Measurements from ENCODE around the gene WDR33.
"Not testable (repeated sequence)": the region's sequence is repeated elsewhere in the genome, so short reads cannot be mapped to it uniquely, and the experiment has no call there.

Gene WDR33

GRCh38 chr2:127810619-127811396 is at the start of gene WDR33:
Gene WDR33 (minus strand): TSS chr2:127811171. CDS start chr2:127770981, 40,190 bp downstream.
- peak; percentile 92 for DNase-seq (ENCODE audit: low read depth)

DNA sequence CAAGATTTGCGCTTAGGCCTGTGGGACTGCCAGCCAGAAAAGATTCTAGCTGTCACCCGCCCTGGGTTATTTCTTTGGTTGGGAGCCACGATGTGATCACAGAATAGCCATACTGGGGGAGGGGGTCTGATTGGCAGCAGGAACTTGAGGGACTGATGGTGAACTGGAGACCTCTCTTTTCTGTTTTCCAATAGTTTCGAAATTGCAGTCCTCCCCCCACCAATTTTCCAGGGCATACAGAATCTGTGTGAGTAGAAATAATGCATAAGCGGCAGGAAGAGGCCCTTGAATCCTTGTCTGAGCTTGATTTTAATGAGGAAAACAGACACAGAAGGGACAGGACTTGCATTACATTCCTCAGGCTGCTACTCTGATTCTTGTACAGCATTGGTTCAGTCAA is 49.2 kb upstream of the WDR33 start:
- DNase-seq (ENCODE audit: low read depth): no peak

- peak; percentile 43 for DNase-seq (ENCODE audit: low read depth)
Measured at GRCh38 chr2:127859712-127860085, 48.7 kb upstream of the WDR33 start.

DNA sequence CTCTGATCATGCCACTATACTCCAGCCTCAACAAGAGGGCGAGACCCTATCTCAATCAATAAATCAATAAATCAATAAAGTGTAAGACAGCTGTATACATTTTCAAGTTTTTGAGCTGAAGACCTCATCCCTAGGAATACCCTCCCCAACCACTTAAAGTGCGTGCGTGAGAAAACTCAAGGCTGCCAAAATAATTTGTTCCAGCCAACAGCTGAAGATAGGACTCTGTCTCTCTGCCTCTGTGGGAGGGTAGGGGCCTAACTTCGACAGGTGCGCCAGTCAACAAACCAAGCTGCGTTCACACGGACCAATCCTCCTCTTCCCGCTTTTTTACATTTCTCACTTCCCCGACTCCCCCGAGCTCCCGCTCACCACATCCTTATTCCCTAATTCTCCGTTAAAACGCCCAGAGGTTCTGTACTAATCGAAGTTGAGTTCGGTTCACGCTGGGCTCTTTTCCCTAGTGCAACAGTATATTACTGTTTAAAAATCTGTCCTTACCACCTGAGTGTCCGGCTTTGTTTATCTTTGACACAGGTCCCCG is 46.4 kb upstream of the WDR33 start:
- no peak for DNase-seq (ENCODE audit: low read depth)

- no peak for DNase-seq (ENCODE audit: low read depth)
Measured at GRCh38 chr2:127853671-127854070, 42.7 kb upstream of the WDR33 start.

GRCh38 chr2:127852388-127852787 is 41.4 kb upstream of the WDR33 start:
- DNase-seq (ENCODE audit: low read depth): no peak

GRCh38 chr2:127847931-127848330 is 37.0 kb upstream of the WDR33 start:
- no peak for DNase-seq (ENCODE audit: low read depth)

- DNase-seq (ENCODE audit: low read depth): no peak
Measured at GRCh38 chr2:127844973-127845372, 34.0 kb upstream of the WDR33 start.

- no peak for DNase-seq (ENCODE audit: low read depth)
Measured at GRCh38 chr2:127843677-127844076, 32.7 kb upstream of the WDR33 start.

- DNase-seq (ENCODE audit: low read depth): no peak
Measured at GRCh38 chr2:127841466-127842178, 30.7 kb upstream of the WDR33 start.

- no peak for DNase-seq (ENCODE audit: low read depth)
Measured at GRCh38 chr2:127840893-127841292, 29.9 kb upstream of the WDR33 start.

GRCh38 chr2:127834951-127835350 is 24.0 kb upstream of the WDR33 start:
- DNase-seq (ENCODE audit: low read depth): no peak

GRCh38 chr2:127829845-127830246 is 18.9 kb upstream of the WDR33 start:
- peak; percentile 51 for DNase-seq (ENCODE audit: low read depth)

GRCh38 chr2:127826708-127827107 is 15.7 kb upstream of the WDR33 start:
- DNase-seq (ENCODE audit: low read depth): not testable (repeated sequence)

GRCh38 chr2:127826047-127826446 is 15.1 kb upstream of the WDR33 start:
- no peak for DNase-seq (ENCODE audit: low read depth)

DNA sequence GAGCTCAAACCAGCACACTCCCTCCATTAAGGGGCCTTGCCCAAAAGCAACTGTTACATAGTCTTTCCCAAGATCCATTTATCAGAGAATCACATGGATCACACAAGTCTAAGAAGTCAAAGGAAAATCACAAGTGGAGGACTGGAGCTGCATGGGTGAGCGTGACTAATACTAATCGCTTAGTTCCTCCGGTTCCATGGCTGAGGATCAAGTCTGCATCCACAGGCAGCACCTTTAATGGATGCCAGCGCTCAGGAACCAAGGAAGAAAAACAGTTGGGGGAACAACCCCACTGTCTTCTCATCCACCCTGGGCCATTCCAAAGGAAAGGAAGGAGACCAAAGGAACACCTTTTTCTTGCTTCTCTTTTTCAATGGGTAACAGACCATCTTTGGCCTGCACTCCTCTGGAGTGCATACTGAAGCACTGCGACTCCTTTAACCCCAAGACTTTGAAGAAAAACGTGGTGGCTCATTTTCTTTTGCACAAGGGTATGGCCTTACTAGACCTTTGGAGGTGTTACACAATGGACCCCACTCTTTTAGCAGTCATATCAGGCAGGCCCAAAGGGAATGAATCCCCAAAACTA is 9.2 kb upstream of the WDR33 start:
- DNase-seq (ENCODE audit: low read depth): no peak

DNA sequence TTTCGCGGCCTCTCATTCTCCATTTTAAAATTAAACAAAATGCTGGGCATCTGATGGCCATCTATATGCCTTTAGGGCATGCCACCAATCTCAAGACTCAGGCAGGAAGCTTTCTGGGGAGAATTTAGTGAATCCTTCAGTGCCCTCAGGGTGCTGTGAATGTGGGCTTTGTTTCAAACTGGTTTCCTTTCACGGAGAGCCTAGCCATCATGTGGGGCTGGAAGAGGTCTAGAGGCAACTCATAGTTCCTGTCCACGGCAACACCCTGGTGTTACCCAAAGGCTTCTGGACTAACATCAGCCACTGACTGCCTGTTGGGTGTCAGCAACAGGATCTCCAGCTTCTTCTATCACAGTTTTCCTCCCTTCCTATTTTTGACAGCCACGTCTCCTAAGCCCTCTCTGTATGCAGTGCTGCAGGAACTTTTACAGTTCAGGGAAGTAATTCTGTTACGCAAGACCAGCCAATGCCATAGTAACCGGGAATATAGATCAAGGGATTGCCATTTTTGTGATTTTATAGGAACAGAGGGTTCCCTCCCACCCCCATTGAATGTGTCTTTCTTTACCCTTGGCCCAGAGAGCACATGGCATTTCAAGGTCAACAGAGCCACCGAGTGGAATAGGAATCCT is 7.9 kb upstream of the WDR33 start:
- no peak for DNase-seq (ENCODE audit: low read depth)

- DNase-seq (ENCODE audit: low read depth): no peak
Measured at GRCh38 chr2:127818241-127818640, 7.3 kb upstream of the WDR33 start.

GRCh38 chr2:127814677-127815076 is 3.7 kb upstream of the WDR33 start:
- no peak for DNase-seq (ENCODE audit: low read depth)

- DNase-seq (ENCODE audit: low read depth): not testable (repeated sequence)
Measured at GRCh38 chr2:127812441-127812840, 1.5 kb upstream of the WDR33 start.

- DNase-seq (ENCODE audit: low read depth): no peak
Measured at GRCh38 chr2:127811397-127812321, 688 bp upstream of the WDR33 start.

Data from activated T-cell treated with anti-CD3 and anti-CD28 coated beads for 24 hours (primary cell).